Coronary artery (tissue), 2 donors: ENCODE measurements around the gene IMP3.

Experiments
- DNase-seq: peaks from one replicate; pipeline ENCODE4 v3.0.0-alpha.2; 2017; ENCODE audit warnings: low spot score
- H3K27ac ChIP-seq, 2 donors: fragments of 200-600 bp; sonication (generic); one replicate each; pipeline ENCODE4 v1.5.1; 2016 to 2019
- H3K4me3 ChIP-seq: fragments of 200-600 bp; sonication (generic); 2 replicates; pipeline ENCODE4 v1.5.1; 2016; ENCODE audit warnings: mild to moderate bottlenecking, moderate library complexity
- TF ChIP-seq, protein P1 (sequence below): fragments of 200-600 bp; sonication (generic); IDR thresholded peaks from one replicate; pipeline ENCODE4 v1.5.1; 2019; ENCODE audit warnings: antibody characterized with exemption

IMP3 gene

DNA sequence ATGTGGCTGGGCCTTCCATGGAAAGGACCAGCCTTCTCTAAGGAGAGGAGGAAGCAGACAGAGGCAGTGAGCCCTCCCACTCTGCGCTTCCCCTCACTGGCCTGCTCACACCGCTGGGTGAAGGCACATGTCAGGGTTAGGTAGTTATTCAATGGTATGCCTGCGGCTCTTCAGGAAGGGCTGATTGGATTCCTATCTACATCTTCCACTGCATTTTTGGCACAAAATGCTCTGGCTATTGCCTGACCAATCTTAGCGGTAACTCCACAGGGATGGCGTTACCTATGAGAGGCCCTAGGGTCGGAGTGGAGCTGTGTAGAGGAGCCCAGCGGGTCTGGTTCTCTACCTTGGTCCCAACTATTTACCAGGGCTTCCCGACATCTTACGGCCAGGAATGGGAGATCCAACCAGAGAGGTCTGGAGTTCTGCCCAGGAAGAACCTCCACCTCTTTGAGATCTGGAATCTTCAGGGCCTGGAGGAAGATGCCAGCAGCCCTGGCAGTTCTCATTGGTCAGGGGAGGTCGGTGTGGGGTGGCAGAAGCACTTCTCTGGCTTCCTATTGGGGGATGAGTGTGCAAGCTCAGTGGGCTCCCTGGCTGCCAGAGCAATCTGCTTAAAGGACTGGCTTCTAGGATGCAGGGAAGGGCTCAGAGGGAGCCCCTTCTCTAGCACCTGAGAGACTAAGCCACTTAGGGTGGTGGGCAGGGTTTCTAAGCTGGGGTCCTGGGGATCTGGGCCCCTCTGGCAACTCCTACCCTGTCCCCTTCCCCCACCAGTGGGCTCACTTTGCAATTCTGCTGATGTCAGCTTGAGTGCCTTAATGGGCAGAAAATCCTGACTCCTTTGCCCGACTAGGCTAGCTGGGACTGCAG, 31.9 kb upstream of the IMP3 start:
- no peak overlapping the region for H3K4me3 ChIP-seq
- H3K27ac ChIP-seq = peak overlapping the region; percentile 84 to 95
- DNase-seq = no peak
- TF ChIP-seq, protein P1, sequence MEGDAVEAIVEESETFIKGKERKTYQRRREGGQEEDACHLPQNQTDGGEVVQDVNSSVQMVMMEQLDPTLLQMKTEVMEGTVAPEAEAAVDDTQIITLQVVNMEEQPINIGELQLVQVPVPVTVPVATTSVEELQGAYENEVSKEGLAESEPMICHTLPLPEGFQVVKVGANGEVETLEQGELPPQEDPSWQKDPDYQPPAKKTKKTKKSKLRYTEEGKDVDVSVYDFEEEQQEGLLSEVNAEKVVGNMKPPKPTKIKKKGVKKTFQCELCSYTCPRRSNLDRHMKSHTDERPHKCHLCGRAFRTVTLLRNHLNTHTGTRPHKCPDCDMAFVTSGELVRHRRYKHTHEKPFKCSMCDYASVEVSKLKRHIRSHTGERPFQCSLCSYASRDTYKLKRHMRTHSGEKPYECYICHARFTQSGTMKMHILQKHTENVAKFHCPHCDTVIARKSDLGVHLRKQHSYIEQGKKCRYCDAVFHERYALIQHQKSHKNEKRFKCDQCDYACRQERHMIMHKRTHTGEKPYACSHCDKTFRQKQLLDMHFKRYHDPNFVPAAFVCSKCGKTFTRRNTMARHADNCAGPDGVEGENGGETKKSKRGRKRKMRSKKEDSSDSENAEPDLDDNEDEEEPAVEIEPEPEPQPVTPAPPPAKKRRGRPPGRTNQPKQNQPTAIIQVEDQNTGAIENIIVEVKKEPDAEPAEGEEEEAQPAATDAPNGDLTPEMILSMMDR = no peak

DNA sequence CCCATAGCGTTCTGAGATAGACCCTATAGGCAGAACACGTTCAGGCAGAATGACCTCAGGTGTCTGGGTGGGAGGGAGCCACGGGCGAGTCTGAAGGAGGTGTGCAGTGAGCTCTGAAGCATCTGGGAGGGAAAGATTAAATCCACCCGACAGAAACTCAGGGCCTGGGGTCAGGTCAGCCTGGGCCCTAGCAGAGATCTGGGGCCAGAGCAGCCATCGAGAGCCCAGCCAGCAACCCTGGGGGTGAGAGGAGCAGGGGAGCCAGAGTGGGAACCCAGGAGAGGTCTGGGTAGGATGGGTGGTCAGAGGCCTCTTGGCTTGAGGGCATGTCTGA, 29.8 kb upstream of the IMP3 start:
- H3K4me3 ChIP-seq = no peak overlapping the region
- H3K27ac ChIP-seq = peak overlapping the region in 1 of 2 donors; percentile 95
- TF ChIP-seq, protein P1 = no peak
- no peak for DNase-seq

DNA sequence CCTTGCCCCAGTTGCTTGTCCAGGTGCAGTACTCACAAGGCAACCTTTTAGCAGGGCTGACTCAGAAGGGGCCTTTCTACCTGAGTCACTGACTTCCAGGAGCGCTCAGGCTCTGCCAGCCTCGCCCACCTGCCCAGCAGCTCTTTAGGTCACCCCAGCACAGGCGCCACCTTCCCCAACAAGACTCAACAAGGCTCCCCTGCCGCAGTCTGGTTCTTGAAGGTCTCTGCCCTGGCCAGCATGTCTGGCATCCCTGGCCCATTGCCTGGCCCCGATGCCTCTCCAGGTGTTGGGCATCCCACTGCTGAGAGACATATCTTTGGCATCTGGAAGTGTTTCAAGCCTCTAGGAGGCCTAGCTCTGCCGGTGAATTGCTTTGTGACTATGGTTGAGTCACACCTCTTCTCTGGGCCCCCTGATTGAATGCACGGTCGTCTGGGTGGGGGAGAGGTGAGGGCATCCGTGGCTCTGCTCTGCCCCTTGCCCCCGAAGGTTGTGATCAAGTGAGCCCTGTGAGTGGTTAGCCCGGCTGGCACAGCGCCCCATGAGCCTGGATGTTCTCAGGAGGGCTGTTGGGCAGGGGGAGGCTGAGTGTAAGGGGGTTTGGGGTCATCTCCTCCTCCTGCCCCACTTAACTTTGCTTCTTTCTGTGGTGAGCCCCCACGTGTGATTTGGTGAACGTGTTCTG, 29.3 kb upstream of the IMP3 start:
- Histone ChIP-seq H3K27ac (peak overlapping the region in 1 of 2 donors; percentile 95), H3K4me3 (no peak overlapping the region)
- no peak for DNase-seq
- TF ChIP-seq, protein P1 = no peak

DNA sequence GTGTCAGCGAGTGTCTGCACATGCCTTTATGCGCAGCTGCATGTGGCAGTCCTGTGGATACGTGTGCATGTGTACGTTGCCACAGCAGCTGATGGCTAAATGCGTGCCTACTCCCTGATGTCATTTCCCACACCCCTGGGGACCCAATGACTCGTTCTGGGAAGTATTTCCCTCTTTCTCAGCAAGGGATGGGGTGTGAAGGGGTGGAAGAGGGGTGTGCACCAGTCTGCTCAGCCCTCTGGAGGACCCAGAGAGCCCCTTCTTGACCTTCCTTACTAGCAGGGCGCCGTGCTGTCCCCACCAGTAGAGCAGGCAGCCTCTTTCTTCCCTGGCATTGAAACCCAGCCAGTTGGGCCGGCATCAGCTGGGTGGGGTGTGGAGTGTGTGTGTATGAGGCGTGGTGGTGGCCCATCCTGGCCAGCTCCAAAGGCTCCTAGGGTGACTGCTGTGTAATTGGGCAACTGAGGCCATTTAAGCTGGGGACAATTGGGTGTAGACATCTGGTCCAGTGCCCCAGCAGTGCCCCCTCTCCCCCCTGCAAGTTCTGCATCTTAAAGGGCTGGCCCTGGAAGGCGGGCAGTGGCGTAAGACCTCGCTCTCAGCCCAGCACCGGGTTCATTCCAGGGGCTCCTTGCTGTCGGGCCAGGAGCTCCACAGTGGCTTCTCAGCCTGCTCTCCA, 26.9 kb upstream of the IMP3 start:
- peak; percentile 95 for DNase-seq
- TF ChIP-seq, protein P1 = no peak
- H3K4me3 ChIP-seq = peak overlapping the region; percentile 34
- H3K27ac ChIP-seq = peak overlapping the region; percentile 86 to 93

DNA sequence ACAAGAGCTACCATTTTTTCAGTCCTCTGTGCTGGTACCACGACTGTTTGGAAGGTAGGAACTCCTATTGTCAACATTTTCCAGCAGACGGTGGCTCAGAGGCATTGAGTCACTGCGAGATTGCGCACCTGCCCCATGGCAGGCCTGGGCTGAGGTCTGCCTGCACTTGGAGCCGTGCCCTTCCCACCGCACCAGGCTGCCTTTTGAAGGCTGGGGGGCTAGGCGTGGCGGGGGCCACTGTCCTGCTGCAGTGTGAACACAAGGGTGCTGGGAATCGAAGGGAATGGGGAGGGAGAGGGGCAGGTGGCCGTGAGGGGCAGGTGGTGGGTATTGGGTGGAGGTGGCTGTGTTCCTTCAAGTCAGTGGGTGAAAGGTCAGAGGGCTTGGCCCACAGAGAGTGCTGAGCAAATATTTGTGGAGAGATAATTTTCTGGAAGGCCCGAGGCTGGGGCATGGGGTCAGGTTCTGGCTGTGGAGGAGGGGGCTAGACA, 24.0 kb upstream of the IMP3 start:
- TF ChIP-seq, protein P1 = no peak
- peak overlapping the region; percentile 12 to 93 for H3K27ac ChIP-seq
- no peak overlapping the region for H3K4me3 ChIP-seq
- no peak for DNase-seq

DNA sequence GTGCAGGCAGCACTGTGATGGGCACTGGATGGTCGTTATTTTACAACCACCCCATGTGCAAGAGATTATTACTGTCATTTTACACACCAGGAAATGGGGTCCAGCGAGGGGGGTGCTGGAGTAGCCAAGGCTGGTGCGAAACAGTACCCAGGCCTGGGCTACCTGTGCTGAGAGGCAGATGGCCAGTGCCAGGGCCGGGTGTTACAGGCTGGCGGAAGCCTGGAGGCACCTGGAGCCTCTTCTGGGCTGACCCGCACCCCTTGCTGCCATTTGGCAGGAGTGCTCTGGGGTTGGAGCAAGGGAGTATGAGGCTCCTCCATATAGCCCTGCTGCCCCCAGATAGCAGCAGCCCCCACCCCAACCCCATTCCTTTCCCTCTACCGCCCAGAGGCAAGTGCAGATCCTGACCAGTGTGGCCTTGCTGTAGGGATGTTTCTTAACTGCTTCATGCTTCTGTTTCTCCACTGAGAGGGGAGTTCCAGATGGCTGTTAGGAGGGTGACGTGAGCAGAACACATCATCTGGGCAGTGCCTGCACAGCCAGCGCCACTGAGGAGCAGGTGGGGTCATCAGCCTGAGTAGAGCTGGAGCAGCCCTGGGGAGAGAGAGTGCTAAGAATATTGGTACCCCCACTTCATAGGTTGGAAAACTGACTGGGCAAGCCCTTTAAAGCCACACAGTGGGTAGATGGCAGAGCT, 22.9 kb upstream of the IMP3 start:
- peak overlapping the region; percentile 88 to 93 for H3K27ac ChIP-seq

More for the DNA sequence above, 22.9 kb upstream of the IMP3 start:
- no peak for DNase-seq
- H3K4me3 ChIP-seq = no peak overlapping the region
- TF ChIP-seq, protein P1 = no peak
